Esophagus muscularis mucosa (tissue), 4 donors: ENCODE measurements around the gene ZNF235. TPM values are rescaled to one million over a fixed set of nuclear protein-coding genes. Genes with fewer than 3 reads are reported as not detected.
A peak's percentile ranks its signal among the peaks of the same experiment; 100 is the strongest.

ENCODE experiments used
- DNase-seq: peaks from one replicate; pipeline ENCODE4 v3.0.0-alpha.2; 2017; ENCODE audit errors: extremely low spot score
- H3K27ac ChIP-seq, 4 donors: fragments of 200-600 bp; sonication (generic); replicated peaks in 1 of 4; 1 replicate in 3 of 4; 2 replicates in 1 of 4; pipeline ENCODE4 v1.5.1; 2016 to 2019; ENCODE audit warnings: mild to moderate bottlenecking in 1 of 4
- H3K27me3 ChIP-seq, 4 donors: fragments of 200-600 bp; sonication (generic); one replicate each; pipeline versions ENCODE4 v1.5.1 to v1.6.0; 2016 to 2019
- H3K36me3 ChIP-seq, 4 donors: fragments of 200-600 bp; sonication (generic); one replicate each; pipeline ENCODE4 v1.5.1; 2016 to 2019
- H3K4me1 ChIP-seq, 4 donors: fragments of 200-600 bp; sonication (generic); one replicate each; pipeline ENCODE4 v1.5.1; 2016 to 2019
- H3K4me3 ChIP-seq, 4 donors: fragments of 200-600 bp; sonication (generic); 1 replicate in 2 of 4; 2 replicates in 2 of 4; pipeline ENCODE4 v1.5.1; 2016 to 2019; ENCODE audit warnings: mild to moderate bottlenecking in 4 of 4, moderate library complexity in 1 of 4
- H3K9me3 ChIP-seq, 4 donors: fragments of 200-600 bp; sonication (generic); 1 replicate in 3 of 4; 2 replicates in 1 of 4; pipeline ENCODE4 v1.5.1; 2016 to 2019
- CTCF ChIP-seq, 3 experiments: fragments of 200-600 bp in 2 of 3; fragments of 450-650 bp in 1 of 3; sonication (generic) in 2 of 3; IDR thresholded peaks; one replicate each; pipeline ENCODE4 v1.5.1; 2017 to 2019; ENCODE audit warnings: antibody characterized with exemption in 3 of 3, mild to moderate bottlenecking in 2 of 3, moderate library complexity in 1 of 3
- EP300 ChIP-seq: sonication (generic); formaldehyde crosslinking; IDR thresholded peaks from one replicate; pipeline ENCODE4 v1.6.1; 2017; ENCODE audit warnings: antibody characterized with exemption
- POLR2A ChIP-seq: fragments of 450-650 bp; IDR thresholded peaks from one replicate; pipeline ENCODE4 v1.6.1; 2017; ENCODE audit warnings: antibody characterized with exemption, moderate library complexity, mild to moderate bottlenecking, low read depth
- POLR2AphosphoS5 ChIP-seq, 2 donors: sonication (generic); formaldehyde crosslinking; IDR thresholded peaks; one replicate each; pipeline ENCODE4 v1.6.1; 2017; ENCODE audit warnings: antibody characterized with exemption in 2 of 2
- WGBS: methylation state at CpG from one replicate; pipeline ENCODE4 v1.1.5; 2018; 5-methylcytosine and 5-hydroxymethylcytosine counted together
- intact Hi-C: fragments of 100-400 bp; cut with DNase I; formaldehyde crosslinking; loops from one replicate; pipeline ENCODE4 v1.15.1; 2023
- total RNA-seq, 4 donors: library from RNA; depleted of rRNA; stranded (reverse); fragments of >200 nt; gene quantifications; one replicate each; pipeline versions ENCODE4 v1.1.0 to v1.2.1, GENCODE V29; 2016

The ZNF235 gene
- total RNA-seq, 4 donors from 2014 or later: 4.1 to 5.6 (median 4.5) TPM

DNA sequence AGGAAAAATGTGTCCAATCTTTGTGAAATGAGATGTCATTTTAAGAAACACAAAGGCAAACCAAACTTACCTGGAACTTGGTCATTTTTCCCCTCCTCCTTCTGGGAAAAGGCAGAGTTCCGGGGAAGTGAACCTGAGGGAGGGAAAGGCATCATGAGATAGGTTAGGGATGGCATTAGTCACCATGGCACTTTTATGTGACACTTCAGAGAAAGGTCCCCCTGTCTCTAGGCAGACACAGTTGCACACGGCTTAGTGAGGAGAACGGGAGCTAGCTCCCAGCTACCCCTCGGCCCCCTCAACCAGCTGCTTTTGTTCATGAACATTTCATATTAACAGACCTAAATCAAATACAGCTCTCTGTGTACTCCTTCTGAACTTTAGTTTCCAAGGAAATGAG is 1.5 kb downstream of the ZNF235 start:
- Histone ChIP-seq H3K4me3 (peak overlapping the region in 1 of 4 donors; percentile 67), H3K27me3 (no peaks in the 10 kb centered on the region), H3K9me3 (peaks cover 0 to 25% (median 14%) of the 10 kb centered on the region in 4 donors), H3K36me3 (peaks cover 25 to 41% (median 36%) of the 10 kb centered on the region in 4 donors), H3K4me1 (peaks cover 5 to 14% (median 11%) of the 10 kb centered on the region in 4 donors), H3K27ac (no peak overlapping the region)
- TF ChIP-seq EP300: no peak
- TF ChIP-seq POLR2A: no peak
- TF ChIP-seq CTCF (IDR thresholded peaks at IDR 0.05): no peak
- no peak for TF ChIP-seq POLR2AphosphoS5 (IDR thresholded peaks at IDR 0.05)
- no peak for DNase-seq
- WGBS: 64% methylated on average over 4 of the region's 4 CpGs
- intact Hi-C loops: loop anchor here (5.0 to 10.0 kb wide), 3 partner anchors 91 to 299 kb away; partner anchors contain the start of genes ZNF226, ZNF227 and ZNF230

DNA sequence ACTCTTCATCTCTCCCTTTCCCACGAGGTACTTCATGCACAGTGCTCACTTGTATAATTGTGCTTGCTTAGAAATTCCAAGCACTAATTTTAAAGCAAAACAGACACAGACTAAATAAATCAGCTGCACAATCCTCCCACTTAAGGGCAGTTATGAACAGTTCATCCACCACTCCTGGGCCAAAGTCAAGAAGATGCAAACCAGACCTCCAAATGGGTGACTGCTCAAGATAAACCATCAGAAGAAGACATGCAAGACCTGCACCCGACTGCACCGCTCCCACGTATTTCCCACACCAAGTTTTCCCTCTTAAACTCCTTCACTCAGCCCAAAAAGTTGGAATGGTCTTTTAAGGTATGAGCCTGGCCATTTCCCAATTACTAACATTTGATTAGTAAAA is 19.9 kb downstream of the ZNF235 start:
- TF ChIP-seq POLR2AphosphoS5 (IDR thresholded peaks at IDR 0.05) (no peak), EP300 (no peak), CTCF (IDR thresholded peaks at IDR 0.05) (no peak), POLR2A (no peak)
- 49% methylated on average over 4 of the region's 4 CpGs for WGBS
- no peak for DNase-seq
- H3K36me3 ChIP-seq: peaks cover 23 to 32% (median 31%) of the 10 kb centered on the region in 4 donors
- no peak overlapping the region for H3K4me3 ChIP-seq
- no peaks in the 10 kb centered on the region for H3K4me1 ChIP-seq
- intact Hi-C loops: no loop called here
- no peak overlapping the region for H3K27ac ChIP-seq
- no peaks in the 10 kb centered on the region for H3K27me3 ChIP-seq
- H3K9me3 ChIP-seq: peaks cover 0 to 93% (median 50%) of the 10 kb centered on the region in 4 donors

DNA sequence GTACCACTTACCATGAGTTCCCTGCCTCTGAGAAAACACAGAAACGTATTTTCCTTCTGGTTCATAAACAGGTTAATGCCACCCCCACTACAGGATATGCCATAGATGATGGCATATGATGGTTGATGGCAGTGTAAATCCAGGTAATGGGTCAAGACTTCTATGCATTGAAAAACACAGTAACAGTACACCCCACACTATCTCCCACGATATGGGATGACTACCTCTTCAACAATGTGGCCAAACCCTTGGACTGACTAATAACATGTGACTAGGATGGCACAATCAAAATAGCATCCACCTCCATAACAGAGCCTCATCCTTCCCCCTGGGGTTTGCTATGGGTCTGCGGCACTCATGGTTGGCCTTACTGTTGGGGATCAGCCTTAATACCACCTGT is 22.0 kb downstream of the ZNF235 start:
- Histone ChIP-seq H3K9me3 (peaks cover 0 to 84% (median 41%) of the 10 kb centered on the region in 4 donors), H3K27ac (no peak overlapping the region), H3K36me3 (peaks cover 9 to 11% (median 10%) of the 10 kb centered on the region in 4 donors), H3K4me1 (no peaks in the 10 kb centered on the region), H3K4me3 (no peak overlapping the region), H3K27me3 (no peaks in the 10 kb centered on the region)
- WGBS: 87% methylated on average over 3 of the region's 3 CpGs
- intact Hi-C loops: no loop called here
- no peak for TF ChIP-seq POLR2A
- no peak for TF ChIP-seq POLR2AphosphoS5 (IDR thresholded peaks at IDR 0.05)
- no peak for TF ChIP-seq EP300
- no peak for TF ChIP-seq CTCF (IDR thresholded peaks at IDR 0.05)
- no peak for DNase-seq

DNA sequence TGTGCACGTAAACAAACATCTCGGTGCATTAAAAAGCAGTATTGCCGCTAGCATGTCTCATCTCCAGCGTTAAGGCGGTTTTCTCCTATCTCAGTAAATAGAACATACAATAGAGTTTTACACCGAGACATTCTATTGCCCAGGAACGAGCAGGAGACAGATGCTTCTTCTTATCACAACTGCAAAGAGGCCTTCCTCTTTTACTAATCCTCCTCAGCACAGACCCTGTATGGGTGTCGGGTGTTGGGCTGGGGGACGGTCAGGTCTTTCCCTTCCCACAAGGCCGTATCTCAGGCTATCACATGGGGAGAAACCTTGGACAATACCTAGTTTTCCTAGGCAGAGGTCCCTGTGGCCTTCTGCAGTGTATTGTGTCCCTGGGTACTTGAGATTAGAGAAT is 23.9 kb downstream of the ZNF235 start:
- WGBS: 90% methylated on average over 10 of the region's 10 CpGs
- no peak for DNase-seq
- Histone ChIP-seq H3K9me3 (peaks cover 0 to 82% (median 40%) of the 10 kb centered on the region in 4 donors), H3K4me1 (no peaks in the 10 kb centered on the region), H3K36me3 (peaks cover 0 to 6% (median 5%) of the 10 kb centered on the region in 4 donors), H3K27me3 (no peaks in the 10 kb centered on the region), H3K27ac (no peak overlapping the region), H3K4me3 (no peak overlapping the region)
- intact Hi-C loops: no loop called here
- TF ChIP-seq POLR2A (no peak), POLR2AphosphoS5 (IDR thresholded peaks at IDR 0.05) (no peak), EP300 (no peak), CTCF (IDR thresholded peaks at IDR 0.05) (no peak)

DNA sequence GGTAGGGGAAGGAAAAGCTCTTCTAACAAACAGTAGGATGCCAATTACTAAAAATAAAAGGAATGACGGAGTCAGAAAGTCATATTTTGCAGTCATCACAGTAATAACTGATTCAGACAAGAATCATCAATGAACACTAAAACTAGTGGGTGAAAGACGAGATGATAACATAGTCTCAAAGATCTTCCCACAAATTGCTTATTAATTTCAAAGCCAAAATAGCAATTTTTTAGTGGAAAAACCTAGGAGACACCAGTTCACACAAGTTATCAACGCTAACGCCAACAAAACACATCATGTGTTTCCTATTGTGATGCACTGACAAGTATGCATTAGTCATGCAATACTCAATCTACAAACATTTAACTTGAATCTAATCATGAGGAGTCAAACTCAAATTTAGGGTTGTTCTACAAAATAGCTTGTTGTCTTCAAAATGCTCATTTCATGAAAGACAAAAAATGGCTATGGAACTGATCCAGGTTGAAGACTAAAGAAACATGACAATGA is 26.6 kb downstream of the ZNF235 start:
- Histone ChIP-seq H3K36me3 (peaks cover 13 to 28% (median 16%) of the 10 kb centered on the region in 4 donors), H3K27ac (no peak overlapping the region), H3K4me1 (no peaks in the 10 kb centered on the region), H3K27me3 (no peaks in the 10 kb centered on the region), H3K9me3 (peaks cover 0 to 85% (median 57%) of the 10 kb centered on the region in 4 donors), H3K4me3 (no peak overlapping the region)
- no peak for TF ChIP-seq EP300
- TF ChIP-seq CTCF (IDR thresholded peaks at IDR 0.05): no peak
- no peak for TF ChIP-seq POLR2AphosphoS5 (IDR thresholded peaks at IDR 0.05)
- TF ChIP-seq POLR2A: no peak
- intact Hi-C loops: no loop called here
- no peak for DNase-seq
- 90% methylated on average over 4 of the region's 4 CpGs for WGBS
